Measurements from ENCODE around the gene RAET1E. TPM values are rescaled to one million over a fixed set of nuclear protein-coding genes. Genes with fewer than 3 reads are reported as not detected.
"Not testable (repeated sequence)": the region's sequence is repeated elsewhere in the genome, so short reads cannot be mapped to it uniquely, and the experiment has no call there.

RAET1E gene
- total RNA-seq, 1 donor from 2014 or later, result not detected

DNA sequence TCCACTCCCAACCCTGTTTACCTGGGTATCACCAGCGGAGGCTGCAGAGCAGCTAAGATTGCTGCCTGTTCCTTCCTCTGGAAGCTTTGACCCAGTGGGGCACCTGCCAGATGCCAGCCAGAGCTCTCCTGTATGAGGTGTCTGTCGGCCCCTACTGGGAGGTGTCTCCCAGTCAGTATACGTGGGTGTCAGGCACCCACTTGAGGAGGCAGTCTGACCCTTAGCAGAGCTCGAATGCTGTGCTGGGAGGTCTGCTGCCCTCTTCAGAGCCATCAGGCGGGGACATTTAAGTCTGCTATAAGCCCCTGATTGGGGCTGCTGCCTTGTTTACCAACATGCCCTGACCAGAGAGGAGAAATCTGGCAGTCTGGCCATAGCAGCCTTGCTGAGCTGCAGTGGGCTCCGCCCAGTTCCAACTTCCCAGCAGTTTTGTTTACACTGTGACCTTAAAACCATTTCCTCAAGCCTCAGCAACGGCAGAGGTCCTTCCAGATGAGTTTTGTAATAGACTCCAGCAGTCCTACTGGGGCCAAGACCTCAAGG is 2.8 kb downstream of the RAET1E start:
- ATAC-seq, result peak; percentile 31
- DNase-seq (ENCODE audit: low spot score), result no peak

DNA sequence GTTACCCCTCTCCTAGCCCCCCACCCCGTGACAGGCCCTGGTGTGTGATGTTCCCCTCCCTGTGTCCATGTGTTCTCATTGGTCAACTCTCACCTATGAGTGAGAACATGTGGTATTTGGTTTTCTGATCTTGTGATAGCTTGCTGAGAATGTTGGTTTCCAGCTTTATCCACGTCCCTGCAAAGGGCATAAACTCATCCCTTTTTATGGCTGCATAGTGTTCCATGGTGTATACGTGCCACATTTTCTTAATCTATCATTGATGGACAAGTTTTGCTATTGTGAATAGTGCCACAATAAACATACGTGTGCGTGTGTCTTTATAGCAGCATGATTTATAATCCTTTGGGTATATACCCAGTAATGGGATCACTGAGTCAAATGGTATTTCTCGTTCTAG is 6.0 kb downstream of the RAET1E start:
- DNase-seq (ENCODE audit: low spot score); ATAC-seq: not testable (repeated sequence)

DNA sequence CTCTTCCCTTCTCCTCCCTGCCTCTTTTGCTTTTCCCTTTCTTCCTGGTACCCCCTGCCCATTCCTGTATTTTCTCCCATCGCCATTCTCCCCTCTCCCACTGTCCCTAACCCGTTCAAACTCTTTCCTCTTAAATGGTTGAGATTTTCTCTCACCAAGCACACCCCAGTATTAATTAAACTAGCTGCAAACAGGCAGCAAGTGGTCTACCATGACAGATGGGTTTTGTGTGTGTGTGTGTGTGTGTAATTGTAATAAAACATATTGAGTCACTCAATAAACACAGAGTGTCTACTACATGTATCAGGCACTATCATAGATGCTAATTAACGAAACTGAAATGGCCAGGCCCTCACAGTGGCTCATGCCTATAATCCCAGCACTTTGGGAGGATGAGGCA is 6.7 kb downstream of the RAET1E start:
- ATAC-seq (no peak), DNase-seq (ENCODE audit: low spot score) (no peak)

GRCh38 chr6:149890629-149891045 is 7.3 kb downstream of the RAET1E start:
- DNase-seq (ENCODE audit: low spot score) (no peak), ATAC-seq (no peak)

- DNase-seq (ENCODE audit: low spot score), result no peak
- ATAC-seq, result no peak
Measured at GRCh38 chr6:149889326-149889725, 8.6 kb downstream of the RAET1E start.

DNA sequence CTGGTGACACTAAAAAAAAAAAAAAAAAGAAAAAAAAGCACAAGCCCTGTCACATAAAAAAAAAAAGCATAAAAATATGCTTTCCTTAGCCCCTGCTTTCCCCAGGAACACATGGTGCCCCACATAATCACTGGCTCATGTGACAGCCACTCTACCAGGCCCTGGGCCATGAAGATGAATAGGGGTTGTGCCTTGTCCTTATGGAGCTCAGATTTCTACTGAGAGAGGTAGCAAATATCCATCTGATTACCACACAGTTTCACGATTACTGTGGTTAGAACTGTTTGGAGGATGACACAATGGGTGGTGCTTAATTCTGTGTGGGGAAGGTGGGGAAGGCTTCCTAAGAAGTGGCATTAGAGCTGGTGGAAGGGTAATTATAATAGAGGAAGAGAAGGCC is 9.3 kb downstream of the RAET1E start:
- ATAC-seq (no peak), DNase-seq (ENCODE audit: low spot score) (no peak)

GRCh38 chr6:149888093-149888492 is 9.8 kb downstream of the RAET1E start:
- no peak for ATAC-seq

DNA sequence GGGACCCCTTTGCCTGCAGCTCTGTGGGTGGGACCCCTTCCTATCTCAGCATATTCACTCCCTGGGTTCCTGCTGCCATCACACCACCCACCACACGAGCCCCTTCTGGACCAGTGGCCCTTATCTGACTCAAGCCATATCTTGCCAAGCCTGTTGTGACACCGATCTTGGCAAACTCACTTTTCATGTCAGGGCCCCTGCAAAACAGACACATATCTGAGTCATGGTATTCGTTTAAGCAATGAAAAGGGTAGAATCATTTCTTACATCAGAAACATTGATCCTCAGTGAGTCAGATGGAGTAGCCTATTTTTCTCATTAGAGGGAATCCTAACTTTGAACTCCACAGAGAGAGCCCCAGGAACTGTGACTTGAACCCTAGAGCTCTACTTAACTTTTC is 10.6 kb downstream of the RAET1E start:
- no peak for ATAC-seq
- no peak for DNase-seq (ENCODE audit: low spot score)

More at GRCh38 chr6:149888093-149888492, 9.8 kb downstream of the RAET1E start:
- no peak for DNase-seq (ENCODE audit: low spot score)

- DNase-seq (ENCODE audit: low spot score), result no peak
- no peak for ATAC-seq
Measured at GRCh38 chr6:149885888-149886287, 12.0 kb downstream of the RAET1E start.

DNA sequence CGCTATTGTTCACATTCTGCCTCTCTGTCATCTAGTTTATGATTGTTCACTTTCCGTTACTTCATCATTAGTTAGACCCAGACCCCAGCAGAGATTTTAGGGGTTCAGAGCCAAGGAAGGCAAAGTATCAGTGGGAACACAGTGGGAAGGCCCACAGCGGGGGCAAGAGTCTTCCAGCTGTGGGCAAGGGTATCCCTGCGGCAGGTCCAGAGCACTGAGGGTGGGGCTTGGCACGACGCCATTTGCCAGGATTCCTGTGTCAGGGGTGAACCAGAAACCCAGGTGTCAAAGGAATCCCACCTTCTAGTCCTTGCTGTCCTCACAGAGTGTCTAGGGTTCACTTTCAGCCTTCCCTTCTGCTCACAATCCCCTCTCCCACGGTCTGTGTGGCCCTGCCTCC is 13.3 kb downstream of the RAET1E start:
- DNase-seq (ENCODE audit: low spot score), result no peak
- no peak for ATAC-seq

GRCh38 chr6:149884215-149884614 is 13.7 kb downstream of the RAET1E start:
- DNase-seq (ENCODE audit: low spot score), result no peak
- ATAC-seq, result no peak

DNA sequence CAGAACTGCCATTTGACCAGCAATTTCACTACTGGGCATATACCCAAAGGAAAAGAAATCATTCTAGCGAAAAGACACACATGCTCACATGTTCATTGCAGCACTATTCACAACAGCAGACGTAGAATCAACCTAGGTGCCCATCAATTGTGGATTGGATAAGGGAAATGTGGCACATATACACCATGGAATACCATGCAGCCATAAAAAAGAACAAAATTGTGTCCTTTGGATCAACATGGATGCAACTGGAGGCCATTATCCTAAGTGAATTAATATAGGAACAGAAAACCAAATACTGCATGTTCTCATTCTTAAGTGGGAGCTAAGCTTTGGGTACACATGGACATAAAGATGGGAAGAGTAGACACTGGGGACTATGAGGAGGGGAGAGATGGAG is 16.1 kb downstream of the RAET1E start:
- ATAC-seq (no peak), DNase-seq (ENCODE audit: low spot score) (no peak)

DNA sequence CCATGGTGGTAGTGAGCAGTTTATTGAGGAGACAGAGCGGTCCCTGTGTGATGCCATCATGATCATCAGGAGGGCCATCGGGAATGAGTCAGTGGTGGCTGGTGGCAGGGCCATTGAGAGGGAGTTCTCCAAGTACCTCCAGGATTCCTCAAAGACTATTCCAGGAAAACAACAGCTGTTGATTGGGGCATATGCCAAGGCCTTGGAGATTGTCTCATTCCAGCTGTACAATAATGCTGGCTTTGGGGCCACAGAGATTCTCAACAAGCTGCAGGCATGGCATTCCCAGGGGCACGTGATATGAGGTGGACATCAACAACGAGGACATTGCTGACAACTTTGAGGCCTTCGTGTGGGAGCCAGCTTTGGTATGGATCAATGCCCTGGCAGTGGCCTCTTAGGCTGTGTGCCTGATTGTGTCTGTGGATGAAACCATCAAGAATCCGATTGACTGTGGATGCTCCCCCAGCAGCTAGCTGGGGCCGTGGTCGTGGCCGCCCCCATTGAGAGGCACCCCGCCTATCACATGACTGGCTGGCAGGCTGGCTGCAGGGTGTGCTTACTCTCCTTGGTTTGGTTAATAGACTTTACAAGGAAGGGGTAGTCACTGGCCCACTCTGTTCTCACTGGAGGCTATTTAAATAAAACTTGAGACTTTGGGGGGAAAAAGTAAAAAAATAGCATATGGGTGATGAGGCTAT is 16.7 kb downstream of the RAET1E start:
- ATAC-seq, result no peak
- DNase-seq (ENCODE audit: low spot score), result no peak

DNA sequence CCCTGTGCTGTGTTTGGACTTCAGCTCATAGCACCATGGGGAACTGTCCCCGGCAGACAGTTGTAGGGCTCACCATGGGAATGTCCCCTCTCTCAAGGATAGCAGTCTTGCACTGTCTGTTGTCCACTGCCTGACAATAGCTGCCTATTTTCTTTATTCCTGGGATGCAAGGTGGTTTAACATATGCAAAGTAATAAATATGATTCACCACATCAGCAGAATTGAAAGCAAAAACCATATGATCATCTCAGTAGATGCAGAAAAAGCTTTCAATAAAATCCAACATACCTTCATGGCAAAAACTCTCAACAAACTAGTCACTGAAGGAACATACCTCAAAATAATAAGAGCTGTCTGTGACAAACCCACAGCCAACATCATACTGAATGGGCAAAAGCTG is 20.3 kb downstream of the RAET1E start:
- DNase-seq (ENCODE audit: low spot score), result no peak
- no peak for ATAC-seq

DNA sequence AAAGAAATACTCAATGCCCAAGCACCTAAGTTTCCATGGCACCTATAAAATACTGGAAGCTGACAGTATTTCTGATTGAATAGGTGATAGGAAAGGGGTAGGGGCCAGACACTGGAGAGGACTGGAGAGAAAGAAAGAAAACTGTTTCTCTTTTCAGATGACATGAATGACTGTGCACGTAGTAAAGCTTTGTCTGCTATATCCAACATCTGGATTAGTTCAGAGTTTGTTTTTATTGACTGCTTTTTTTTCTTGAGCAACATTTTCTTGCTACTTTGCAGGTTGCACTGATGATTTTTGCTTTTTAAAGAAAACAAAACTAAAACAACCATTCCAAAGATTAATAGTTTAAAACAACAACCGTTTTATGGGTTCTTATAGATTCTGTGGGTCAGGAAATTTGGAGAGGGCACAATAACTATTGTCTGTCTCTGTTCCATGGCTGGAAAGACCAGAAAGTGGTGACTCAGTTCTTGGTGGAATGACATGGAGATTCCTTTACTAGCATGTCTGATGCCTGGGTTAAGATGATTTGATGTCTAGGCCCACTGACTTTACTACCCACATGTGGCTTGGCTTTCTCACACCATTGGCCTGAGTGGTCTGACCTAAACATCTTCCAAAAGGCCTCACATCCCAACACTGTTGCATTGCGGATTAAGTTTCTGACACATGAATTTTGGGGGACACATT is 21.5 kb downstream of the RAET1E start:
- ATAC-seq (no peak), DNase-seq (ENCODE audit: low spot score) (no peak)

DNA sequence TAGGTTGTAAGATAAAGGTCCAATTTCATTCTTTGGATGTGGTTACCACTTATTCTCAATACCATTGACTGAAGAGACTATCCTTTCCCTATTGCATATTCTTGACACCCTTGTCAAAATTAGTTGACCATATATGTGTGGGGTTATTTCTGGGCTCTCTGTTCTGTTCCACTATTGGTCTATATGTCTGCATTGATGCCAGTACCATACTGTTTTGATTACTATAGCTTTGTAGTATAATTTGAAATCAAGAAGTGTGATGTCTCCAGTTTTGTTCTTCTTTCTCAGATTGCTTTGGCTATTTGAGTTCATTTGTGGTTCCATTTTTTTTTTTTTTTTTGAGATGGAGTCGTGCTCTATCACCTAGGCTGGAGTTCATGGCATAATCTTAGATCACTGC is 25.7 kb downstream of the RAET1E start:
- no peak for ATAC-seq
- no peak for DNase-seq (ENCODE audit: low spot score)

DNA sequence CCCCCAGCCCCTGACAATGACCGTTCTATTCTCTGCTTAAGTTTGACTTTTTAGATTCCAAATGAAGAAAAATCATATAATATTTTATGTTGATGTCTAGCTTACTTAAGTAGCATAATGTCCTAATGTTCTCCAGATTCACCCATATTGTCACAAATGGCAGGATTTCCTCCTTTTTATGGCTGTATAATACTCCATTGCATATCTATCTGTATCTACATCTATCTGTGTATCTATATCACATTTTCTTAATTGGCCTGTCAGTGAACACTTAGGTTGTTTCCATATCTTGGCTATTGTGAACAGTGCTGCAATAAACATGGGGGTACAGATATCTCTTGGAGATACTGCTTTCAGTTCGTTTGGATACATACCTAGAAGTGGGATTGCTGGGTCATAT is 26.7 kb downstream of the RAET1E start:
- ATAC-seq, result no peak

GRCh38 chr6:149869275-149869892 is 28.5 kb downstream of the RAET1E start:
- ATAC-seq, result no peak

More for the DNA sequence above, 26.7 kb downstream of the RAET1E start:
- no peak for DNase-seq (ENCODE audit: low spot score)

DNA sequence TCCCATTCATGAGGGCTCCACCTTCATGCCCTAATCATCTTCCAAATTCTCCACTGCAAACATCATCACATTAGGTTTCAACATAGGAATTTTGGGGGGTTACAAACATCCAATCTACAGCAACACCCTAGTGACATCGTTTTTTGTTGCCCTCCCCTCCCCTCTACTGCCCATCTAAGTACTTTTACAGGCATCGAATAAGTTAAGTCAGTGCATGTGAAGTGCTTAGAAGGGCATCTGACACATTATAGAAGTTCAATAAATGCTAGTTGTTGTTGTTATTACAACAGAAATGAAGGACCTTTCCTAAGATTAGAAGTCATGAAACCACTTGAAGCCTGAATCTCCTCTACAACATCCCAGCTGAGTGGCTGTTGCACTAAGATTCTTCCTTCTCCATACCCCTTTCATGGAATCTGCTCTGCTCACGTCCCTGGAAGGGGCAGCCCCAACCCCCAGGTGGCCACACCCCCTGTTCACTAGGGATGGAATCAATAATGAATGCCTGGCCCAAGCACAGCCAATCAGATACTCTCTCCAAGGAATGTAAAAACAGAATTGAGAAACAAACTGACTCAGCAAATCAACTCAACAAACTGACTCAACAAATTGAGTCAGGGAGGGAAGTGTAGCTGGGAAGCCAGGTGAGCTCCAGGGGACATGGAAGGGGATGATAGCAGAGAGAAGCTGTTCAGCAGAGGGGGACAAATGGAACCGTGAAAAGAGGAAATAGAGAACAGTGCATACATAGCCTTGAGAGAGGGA is 29.9 kb downstream of the RAET1E start:
- no peak for DNase-seq (ENCODE audit: low spot score)
- ATAC-seq, result no peak

More at GRCh38 chr6:149869275-149869892, 28.5 kb downstream of the RAET1E start:
- no peak for DNase-seq (ENCODE audit: low spot score)

GRCh38 chr6:149864578-149865535 is 33.1 kb downstream of the RAET1E start:
- DNase-seq (ENCODE audit: low spot score), result no peak
- ATAC-seq, result peak; percentile 18
